Limb (tissue), 2 donors: Measurements from ENCODE around the gene KRTAP5-5.
"Not testable (repeated sequence)": the region's sequence is repeated elsewhere in the genome, so short reads cannot be mapped to it uniquely, and the experiment has no call there.

Experiments
- DNase-seq, 2 donors: peaks; one replicate each; pipeline ENCODE4 v3.0.0-alpha.2; 2016; ENCODE audit errors: extremely low spot score in 2 of 2

The KRTAP5-5 gene

DNA sequence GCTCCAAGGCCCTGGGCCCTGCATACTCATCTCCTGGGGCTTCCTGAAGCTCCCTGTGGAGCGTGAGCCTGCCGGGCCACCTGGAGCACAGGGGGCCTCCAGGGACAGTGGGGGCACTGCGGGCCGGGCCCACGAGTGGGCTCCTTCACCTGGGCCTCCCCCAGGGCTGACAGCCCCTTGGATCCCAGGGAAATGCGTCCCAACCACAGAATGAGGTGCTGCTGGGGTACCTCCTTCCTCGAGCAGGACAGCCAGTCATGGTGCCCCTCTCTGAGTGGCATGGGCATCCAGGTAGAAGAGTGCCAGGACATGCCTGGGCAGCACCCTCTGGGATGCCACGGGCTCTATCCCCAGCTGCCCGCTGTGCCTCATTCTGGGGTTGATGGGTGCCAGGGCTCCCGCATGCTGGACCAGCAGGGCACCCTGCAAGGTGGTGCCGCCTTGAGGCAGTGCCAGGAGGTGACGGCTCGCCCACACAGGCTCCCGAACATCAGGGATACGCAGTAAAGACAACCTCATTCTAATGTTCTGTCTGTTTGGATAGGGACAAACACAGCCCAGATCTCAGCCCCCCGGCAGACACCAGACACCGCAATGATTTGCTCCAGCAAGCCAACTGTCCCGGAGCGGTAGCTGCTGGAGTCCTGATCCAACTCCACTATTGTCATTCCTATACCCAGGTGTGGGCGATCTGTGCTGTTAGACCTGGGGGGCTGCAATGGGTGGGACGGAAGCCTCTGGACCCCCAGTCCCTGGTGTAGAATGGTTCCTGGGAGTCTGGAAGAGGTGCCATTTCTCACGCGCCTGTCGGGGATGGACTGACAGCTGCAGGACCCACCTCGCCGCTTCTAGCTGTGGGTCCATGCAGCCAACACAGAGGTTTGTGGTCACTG is 25.8 kb downstream of the KRTAP5-5 start:
- DNase-seq: no peak

GRCh38 chr11:1656061-1656441 is 26.5 kb downstream of the KRTAP5-5 start:
- no peak for DNase-seq

GRCh38 chr11:1656670-1657069 is 27.1 kb downstream of the KRTAP5-5 start:
- no peak for DNase-seq

GRCh38 chr11:1659506-1659905 is 29.9 kb downstream of the KRTAP5-5 start:
- no peak for DNase-seq

GRCh38 chr11:1660111-1660867 is 30.7 kb downstream of the KRTAP5-5 start:
- DNase-seq: no peak

- DNase-seq: not testable (repeated sequence)
Observed at GRCh38 chr11:1661454-1662269, 32.1 kb downstream of the KRTAP5-5 start.

DNA sequence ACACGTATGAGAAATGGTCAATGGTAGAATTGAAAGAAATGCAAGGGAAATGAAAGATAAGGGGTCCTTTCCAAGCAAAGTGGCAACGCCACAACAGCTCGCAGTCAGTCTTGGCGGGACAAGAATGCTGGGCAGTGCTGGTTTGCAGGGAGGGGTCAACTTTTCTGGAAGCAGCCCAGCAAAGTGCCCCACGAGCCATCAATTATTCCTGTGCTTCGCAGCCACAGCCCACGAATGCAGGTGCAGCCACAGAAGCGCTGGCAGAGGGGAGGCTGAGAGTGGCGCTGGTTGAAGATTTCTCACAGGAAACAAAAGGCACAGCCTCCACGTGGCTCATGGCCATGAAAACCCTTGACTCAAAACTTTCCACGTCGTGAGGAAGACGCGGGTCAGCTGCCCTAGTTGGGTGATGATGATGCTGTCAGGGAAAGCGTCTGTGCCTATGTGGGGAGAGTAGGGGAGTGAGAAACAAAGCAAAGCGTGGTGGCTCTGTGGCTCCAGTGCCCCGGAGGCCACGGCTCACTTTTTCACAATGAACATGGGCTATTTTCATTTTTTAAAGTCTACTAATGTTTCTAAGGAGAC is 33.2 kb downstream of the KRTAP5-5 start:
- DNase-seq: not testable (repeated sequence)

GRCh38 chr11:1665313-1665712 is 35.7 kb downstream of the KRTAP5-5 start:
- DNase-seq: no peak

DNA sequence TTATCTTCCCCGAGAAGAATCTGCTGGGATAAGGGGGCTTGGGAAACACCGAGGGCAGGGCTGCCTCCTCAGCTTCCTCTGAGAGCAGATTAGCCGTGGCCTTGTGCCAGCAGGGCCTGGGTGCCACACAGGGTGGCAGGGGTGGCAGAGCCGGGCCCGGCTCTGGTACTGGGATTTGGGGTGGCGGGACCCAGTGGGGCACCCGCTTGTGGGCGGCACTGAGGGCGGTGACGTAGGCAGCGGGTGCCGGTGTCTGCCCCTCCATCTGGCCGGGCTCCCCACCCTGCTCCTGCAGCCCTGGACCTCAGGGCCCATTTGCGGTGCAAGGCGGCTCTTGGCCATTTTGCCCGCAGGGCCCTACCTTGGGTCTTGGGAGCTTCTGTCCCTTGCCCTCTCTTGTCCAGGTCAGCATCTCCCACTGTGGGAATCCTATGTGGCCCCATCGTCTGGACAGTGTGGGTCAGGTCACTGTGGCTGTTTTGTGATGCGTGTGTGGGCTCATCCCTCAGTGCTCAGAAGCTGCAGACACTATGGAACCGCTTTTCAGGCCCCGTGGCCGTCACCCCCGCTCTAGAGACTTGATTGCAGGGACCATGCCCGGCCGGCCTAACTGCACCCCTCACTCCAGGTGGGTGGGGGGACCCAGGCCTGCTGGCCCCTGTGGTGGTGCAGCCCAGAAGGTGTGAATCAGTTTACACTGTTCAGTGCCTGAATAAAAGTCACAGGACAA is 37.7 kb downstream of the KRTAP5-5 start:
- DNase-seq: no peak

DNA sequence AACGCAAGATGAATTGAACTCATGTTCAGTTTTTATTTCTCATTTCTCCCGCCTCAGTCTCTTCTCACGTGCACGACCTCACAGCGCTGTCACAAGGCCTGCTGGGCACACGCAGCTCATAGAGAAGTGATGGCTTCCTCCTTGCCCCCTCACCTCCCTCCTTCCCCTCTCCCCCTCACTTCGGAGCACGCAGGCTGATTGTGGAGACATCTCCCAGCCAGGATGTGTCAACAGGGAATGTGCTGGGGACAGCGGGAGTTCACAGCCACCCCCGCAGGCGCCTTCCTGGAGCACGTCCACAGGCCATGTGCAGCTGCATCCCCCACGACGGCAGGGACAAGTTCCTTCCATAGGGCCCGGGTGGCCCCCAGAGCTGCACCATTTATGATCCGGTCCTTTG is 38.3 kb downstream of the KRTAP5-5 start:
- DNase-seq: no peak

- no peak for DNase-seq
Observed at GRCh38 chr11:1668911-1669473, 39.4 kb downstream of the KRTAP5-5 start.

- DNase-seq: peak; percentile 64
Observed at GRCh38 chr11:1669546-1670218, 40.1 kb downstream of the KRTAP5-5 start.

DNA sequence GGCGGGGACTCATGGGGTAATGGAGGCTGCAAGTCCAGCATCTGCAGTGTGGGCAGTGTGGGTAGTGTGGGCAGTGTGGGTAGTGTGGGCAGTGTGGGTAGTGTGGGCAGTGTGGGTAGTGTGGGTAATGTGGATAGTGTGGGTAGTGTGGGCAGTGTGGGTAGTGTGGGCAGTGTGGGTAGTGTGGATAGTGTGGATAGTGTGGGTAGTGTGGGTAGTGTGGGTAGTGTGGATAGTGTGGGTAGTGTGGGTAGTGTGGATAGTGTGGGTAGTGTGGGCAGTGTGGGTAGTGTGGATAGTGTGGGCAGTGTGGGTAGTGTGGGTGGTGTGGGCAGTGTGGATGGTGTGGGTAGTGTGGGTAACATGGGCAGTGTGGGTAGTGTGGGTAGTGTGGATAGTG is 40.9 kb downstream of the KRTAP5-5 start:
- DNase-seq: not testable (repeated sequence)

GRCh38 chr11:1670905-1671371 is 41.4 kb downstream of the KRTAP5-5 start:
- DNase-seq: no peak

- no peak for DNase-seq
Observed at GRCh38 chr11:1671658-1672057, 42.1 kb downstream of the KRTAP5-5 start.

- no peak for DNase-seq
Observed at GRCh38 chr11:1672613-1673350, 43.2 kb downstream of the KRTAP5-5 start.

DNA sequence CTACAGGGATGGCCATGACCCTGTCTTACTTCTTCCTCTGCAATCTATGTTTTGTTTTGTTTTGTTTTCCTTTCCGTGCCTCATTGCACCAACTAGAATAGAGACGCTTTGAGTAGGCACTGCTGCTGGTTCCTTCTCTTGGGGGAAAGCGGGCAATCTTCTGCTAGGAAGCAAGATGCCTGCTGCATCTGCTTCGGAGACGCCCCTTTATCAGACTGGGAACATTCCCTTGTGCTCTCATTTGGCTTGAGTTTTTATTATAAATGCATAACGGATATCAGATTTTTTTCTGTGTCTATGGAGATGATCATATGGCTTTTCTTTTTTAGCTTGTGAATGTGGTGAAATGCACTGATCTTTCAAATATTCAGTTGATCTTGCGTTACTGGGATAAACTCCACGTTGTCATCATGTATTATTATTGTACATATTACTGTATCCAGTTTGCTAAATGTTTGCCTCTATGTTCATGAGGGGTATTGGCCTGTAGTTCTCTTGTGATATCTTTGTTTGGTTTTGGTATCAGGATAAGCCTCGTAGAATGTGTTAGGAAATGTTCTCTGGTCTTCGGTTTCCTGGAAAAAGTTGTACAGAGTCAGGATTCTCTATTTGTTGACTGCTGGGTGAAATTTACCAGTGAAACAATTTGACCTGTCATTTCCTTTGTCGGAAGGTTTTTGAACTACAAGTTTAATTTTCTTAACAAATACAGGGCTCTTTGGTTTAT is 44.0 kb downstream of the KRTAP5-5 start:
- no peak for DNase-seq
